Measurements from ENCODE around the gene RFPL4A.

Gene RFPL4A

DNA sequence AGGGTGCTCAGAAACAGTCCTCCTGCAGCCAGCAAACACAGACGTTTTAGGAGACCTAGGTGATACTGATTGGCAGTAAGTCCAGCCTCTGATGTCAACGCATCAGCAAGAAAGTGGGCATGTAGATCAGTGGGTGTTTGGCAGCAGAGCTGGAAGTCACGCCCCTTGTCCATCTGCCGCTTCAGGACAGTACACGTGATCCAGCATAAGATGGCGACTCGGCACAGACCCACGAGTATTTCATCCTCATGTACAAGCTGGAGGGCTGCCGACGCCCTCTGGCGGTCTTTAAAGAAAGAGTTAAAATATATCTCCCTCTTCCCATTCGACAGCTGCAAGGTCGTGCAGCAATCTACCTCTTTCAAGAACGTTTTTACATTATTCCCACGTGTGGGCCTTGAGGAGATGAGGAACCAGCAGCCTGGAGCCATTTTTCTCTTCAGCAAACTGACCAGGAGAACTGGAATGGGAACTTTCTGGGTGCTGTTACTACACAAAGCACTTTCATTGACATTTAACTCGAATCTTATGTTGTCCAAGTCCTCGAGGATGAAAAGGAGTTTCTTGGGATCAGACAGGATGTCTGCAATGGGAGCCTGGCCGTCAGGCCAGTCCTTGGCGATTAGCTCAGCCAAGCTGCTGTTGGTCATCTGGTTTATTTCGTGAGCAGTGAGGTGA, 50.6 kb downstream of the RFPL4A start:
- DNase-seq: no peak

DNA sequence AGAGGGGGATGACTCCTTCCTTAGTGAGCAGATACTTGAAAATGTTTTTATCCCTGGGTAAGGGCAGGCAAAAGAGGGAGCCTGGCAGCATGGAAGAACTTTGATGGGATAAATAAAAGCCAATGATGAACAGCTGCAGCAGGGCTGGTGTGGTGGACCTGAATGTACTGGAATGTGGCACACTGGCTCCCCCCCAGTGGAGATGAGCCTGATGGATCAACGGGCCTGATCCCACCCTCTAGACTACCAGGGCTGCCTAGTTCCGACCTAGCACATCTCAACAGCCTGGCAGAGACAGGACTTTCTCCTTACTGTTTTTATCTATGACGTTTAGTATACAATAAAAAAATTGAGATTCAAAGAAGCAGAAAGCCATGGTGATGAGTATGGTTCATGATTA, 52.4 kb downstream of the RFPL4A start:
- DNase-seq: no peak

DNA sequence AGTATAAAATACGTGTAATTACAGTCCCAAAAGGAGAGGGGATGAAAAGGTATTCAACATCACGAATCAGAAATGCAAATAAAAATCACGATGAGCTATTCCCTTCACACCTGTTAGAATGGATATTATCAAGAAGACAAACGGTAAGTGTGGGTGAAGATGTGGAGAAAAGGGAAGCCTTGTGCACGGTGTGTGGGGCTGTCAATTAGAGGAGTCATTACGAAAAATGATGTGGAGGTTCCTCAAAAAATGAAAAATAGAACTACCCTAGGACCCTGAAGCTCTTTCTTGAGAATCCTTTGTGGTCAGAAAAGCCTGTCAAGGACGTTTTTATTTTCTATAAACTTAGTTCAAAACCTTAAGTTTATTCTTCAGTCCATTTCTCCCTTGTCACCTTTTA, 53.6 kb downstream of the RFPL4A start:
- DNase-seq: no peak

All from activated CD4-positive, alpha-beta T cell treated with anti-CD3 and anti-CD28 coated beads for 1 hour (primary cell).